ENCODE measurements around the gene CHD1L.
"Not testable (repeated sequence)": the region's sequence is repeated elsewhere in the genome, so short reads cannot be mapped to it uniquely, and the experiment has no call there.

The CHD1L gene

DNA sequence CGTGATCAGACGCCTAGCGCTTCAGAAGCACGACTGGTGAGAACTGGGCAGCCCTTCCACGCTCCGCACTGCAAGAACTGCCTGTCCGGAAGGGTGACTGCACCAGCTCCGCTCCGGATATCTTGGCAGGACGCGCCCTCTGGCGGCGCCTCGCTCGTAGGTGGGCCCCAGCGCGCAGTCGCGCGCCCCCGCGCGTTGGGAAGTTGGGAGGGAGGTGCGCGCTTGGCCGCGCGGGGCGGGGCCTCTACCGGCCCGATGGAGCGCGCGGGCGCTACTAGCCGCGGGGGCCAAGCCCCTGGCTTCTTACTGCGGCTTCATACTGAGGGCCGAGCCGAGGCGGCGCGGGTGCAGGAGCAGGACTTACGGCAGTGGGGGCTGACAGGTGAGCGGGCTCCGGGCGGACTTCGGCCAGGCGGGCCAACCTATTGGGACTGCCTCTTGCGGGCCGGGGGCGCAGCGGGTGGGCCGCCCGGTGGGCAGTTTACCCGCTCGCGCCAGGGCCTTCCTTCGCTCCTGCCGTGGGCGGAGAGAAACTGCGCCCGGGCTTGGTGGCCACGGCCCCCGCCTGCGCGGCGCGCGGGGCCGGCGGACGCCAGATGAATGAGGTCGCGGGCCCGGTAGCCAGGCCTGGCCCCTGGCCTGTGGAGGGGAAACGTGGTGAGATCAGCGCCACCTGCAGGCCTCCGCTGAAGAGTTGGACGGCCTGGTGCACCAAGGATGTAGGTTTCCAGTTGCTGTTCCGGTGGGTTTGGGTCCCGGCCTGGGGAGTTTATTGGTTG lies at the start of gene CHD1L:
TSS of gene CHD1L (plus strand) at position 236 of the 779 bp plus-strand sequence. CDS start at position 256, 20 bp downstream.
- DNase-seq: peak; percentile 94

DNA sequence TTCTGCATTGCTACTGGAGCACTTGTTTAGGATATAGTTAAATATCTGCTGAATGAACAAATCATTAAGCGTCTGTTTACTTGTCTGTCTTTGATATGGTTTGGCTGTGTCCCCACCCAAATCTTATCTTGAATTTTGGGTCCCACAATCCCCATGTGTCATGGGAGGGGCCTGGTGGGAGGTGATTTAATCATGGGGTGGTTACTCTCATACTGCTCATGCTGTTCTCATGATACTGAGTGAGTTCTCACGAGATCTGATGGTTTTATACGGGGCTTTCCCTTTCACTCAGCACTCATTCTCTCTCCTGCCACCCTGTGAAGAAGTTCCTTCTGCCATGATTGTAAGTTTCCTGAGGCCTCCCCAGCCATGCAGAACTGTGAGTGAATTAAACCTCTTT lies 45.2 kb upstream of the CHD1L start:
- DNase-seq: not testable (repeated sequence)

DNA sequence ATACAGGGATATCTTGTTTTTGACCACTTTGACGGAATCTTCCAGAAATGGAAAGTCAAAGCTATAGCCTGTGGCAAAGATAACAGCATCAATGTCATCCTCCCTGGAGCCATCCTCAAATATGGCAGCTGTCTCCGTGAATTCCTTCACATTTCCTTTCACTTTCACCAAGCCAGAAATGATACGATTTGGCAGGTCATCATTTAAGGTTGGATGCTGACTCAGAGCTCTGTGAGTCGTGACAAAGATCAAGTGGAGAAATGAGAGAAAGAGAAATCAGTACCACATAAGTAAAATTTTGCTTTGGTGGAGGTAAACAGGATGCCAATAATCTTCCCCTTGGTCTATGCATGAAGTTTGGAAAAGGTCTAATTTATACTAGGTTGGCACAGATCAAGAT lies 41.2 kb upstream of the CHD1L start:
- DNase-seq: no peak

DNA sequence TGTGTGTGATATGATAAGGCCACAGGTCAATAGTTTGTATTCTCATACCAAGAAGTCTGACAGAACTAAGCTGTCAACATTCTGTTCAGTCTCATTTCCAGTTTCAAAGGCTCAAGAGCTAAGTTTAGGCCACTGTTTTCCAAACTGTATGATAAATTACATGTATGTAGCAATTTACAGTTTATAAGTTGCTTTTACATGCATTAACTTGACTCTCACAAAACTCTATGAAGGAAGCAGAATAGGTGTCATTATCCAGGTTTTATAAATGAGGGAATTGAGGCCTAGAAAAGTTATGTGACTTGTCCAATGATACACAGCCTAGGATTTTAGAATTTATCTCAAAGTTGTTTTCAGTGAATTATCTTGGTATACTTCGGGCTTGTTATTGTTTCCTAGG lies 40.7 kb upstream of the CHD1L start:
- DNase-seq: no peak

DNA sequence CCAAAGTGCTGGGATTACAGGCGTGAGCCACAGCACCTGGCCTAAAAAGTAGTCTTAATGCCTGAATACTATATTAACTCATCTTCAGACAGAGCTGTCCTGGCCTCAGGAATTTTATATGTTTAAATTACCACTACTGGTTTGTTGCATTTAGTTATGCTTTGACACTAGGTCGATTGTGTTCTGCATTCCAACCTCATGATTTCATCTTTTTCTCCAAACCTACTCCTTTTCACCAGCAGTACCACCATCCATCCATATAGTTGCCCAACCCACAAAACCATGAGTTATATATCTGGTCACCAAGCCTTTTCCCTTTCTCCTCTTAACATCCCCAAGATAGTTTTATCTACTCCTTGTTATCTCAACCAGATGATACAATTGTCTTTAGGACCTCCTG lies 39.9 kb upstream of the CHD1L start:
- DNase-seq: no peak

DNA sequence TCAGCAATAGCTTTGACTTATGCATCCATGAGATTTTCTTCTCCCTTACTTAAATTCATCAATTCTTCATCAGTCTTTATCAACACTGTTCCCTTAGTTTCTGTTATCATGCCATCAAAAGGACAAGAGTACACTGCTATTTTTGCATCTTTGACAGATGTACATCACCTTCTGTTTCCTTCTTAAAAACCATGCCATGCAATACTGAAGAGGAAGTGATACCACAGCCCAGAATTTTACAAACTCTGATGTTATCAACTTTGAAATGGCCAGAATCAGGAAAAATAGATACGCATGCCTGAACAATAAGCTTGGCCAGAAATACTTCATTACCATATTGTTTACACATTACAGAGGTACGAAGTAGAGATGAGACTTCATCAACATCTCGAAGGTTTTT lies 38.4 kb upstream of the CHD1L start:
- no peak for DNase-seq

DNA sequence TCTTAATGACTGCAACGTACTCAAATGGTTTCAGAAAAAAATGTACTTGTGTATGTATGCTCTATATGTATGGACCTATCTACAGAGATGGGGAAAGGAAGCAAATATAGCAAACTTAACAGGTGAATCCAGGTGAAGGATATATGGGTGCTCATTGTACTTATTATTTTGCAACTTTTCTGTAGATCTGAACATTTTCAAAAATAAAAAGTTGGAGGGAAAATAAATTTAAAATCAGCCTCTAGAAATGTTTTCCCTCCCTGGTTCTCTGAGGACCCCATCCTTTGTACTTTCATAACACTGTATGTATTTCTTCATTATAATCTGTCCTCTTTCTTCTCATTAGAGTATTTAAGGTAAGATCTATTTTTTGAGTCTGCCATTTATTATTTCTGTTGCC lies 35.3 kb upstream of the CHD1L start:
- no peak for DNase-seq

DNA sequence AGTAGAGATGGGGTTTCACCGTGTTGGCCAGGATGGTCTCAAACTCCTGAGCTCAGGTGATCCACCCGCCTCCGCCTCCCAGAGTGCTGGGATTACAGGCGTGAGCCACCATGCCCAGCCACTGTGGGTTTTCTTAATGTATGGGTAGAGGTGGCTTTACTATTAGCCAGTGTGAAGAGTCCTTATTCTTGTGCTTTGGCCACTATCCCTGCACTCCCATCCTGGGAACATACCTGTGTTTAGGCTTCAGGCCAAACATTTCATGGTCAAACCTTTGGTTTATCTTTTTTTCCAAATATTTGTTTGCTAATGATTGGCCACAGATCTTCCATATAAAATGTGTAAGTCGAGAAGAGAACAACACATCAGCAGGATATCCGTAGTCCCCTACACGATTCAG lies 33.9 kb upstream of the CHD1L start:
- DNase-seq: no peak

DNA sequence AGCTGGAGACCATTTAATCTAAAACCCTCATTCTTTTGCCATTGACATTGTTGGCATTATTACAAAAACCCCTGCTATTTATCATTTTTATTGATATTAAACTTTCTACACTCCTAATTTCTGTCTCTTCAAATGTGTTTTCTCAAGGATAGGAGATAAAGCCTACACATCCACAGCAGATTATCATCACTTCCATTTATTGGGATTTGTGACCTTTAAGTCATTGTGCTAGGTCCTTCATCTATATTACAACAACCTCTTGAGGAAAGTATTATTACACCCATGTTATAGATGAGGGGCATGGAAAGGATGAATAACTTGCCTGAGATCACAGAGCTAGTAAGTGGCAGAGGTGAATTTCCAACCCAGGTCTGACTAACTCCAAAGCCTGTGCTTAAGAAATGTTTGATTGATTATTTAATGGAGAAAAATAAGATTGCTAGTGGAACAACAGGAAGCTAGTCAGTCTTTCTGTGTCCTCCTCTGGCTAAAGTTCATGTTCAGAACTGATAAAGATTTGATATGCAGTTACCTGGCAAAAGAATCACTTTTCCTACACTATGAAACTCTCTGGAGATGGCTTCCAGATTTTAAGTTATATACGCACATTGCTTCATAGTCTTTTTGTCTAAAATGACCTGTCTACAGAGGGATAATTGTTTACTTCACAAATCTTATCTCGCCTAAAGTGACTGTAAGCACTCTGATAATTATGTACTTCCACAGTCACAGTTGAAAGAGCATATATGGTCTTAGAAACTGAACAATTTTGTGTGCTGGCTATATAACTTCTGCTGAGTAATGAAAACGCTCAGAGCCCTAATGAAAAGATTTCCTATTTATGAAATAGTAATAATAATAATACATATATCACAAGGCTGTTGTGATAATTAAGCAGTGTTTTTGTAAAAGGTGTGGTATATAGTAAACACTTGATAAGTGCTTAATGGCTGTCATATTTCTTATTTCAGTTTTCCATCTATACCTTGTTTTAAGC lies 32.4 kb upstream of the CHD1L start:
- DNase-seq: no peak

DNA sequence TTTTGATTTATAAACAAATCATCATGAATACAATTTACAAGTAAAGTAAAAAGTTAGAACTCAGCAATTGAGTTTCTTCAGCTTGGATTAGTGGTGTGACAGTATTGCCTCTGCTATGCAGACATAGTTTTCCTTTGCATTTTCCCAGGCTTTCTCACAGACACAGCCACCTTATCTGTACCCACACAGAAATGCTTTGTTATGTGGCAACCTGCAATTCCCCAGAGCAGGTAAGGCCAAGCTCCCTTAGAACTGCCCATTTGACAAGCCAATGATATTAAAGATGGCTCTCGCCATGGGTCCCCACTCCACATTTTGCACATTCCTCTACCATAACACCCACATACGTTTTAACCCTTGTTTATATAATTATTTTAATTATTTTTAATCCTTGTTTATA lies 31.5 kb upstream of the CHD1L start:
- DNase-seq: no peak

DNA sequence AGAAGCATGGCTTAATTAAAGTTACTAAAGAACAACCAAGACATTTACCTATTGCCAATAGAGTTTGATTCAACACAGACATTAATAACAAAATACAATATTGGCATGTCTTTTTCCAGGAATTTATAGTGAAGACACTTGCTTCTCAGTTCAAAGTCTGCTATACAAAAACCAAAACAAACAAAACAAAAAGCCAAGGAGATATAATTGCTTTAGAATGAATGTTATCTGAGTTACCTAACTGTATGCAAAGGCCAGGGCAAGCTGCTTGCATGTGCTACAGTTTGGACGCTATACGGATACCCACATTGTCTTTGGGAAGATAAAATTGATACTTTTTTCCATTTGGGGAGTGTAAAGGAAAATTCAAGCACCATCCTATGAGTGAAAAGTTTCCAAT lies 30.9 kb upstream of the CHD1L start:
- DNase-seq: no peak

DNA sequence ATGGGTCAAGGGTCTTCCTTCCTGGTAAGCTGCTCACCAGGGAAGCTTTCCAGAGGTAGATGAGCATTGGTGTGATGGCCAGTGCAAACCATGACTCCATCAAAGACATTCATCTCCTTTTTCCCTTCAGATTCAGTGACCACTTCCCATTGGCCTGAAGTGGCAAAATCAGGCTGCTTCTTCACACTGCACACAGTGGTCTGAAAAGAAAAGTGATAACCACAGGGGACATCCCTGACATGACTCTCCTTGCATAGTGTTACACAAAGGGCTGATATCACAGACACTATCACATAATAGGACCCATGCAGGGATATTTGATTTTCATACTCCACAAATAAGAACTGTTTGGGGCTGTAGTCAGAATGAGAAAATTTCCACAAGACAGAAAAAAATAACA lies 29.2 kb upstream of the CHD1L start:
- DNase-seq: no peak

DNA sequence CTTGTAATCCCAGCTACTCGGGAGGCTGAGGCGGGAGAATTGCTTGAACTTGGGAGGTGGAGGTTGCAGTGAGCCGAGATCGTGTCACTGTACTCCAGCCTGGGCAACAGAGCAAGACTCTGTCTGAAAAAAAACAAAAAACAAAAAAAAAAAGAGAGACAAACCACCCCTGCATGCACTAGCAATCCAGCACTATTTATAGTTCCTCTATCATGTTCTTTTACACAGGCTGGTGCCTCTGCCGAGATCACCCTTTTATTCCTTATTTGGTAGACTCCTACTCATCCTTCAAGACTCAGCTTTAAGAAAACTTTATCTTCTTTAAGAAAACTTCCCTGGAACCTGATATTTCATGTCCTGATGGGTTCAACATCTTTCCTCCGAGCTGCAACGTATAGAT lies 28.2 kb upstream of the CHD1L start:
- DNase-seq: no peak

DNA sequence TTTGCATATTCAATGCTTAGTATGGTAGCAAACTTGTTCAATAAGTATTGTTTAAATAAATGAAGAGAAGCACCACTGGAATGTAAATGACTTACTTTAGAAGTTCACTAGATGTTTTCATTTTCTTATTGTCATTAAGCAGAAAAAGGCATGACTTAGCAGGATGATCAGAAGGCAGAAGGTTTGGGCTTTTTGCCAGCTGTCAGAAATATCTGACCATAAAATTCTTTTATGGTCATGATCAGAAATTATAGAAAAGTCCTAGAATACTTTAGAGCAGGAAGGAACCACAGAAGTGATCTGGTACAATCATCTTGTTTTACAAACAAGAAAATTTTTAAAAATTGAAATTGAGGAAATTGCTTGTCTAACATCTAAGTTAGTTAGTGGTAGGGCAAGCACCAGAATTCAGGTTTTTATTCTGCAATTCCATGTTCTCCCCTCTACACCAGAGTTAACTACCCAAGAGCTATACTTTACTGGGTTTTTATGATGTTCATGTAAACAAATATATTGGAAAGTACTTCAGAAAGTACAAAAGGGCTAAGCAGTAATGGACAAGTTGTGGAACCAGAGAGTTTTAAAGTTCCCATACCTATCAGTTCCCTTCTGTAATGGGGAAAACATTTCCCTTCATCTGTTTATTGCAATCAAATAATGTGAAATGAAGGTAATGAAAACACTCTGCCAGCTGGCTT lies 27.5 kb upstream of the CHD1L start:
- no peak for DNase-seq

DNA sequence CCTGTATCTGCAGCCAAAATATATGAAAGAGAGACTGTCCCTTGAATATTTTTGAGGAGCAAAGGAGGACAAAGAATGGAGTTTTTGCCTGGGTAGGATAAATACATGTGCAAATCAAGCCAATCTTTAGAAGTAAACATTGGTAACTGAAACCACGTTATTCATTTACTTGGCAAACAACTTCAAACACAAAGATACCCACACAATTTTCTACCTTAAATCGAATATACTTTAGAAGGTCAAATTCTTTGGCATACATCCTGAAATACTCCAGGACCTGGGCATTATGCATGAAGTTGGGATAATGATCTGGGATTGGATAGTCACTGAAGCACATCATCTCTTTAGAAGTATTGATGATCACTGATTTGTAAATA lies 27.0 kb upstream of the CHD1L start:
- DNase-seq: no peak

DNA sequence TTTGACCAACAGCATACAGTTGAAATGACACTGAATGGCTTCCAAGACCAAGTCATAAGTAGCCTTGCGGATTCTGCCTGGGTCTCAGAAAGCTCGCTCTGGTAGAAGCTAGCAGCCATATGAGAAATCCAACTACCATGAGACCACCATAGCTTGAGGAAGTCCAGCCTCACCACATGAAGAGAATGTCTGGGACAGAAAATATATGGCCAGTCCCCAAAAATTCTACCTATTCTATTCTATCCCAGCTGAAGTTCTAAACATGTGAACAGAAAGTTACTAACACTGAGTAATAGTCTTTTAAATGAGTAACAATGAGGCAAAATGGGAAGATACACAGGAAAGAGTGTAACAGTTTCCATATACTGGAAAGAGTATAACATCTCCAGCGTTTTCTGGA lies 26.4 kb upstream of the CHD1L start:
- DNase-seq: no peak

DNA sequence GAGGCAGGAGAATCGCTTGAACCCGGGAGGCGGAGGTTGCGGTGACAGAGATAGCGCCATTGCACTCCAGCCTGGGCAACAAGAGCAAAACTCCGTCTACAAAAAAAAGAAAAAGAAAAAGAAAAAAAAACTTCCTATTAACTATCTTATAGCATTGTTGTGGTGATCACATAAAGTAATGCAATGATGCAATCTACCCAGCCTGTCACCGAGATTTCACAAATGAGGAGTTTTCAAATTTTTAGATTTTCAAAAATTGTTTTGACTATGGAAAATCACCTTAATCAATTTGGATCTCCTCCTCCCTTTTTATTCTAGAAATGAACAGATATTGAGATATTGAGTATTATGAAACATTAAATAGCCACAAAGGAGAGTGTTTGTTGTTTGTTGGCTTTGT lies 25.3 kb upstream of the CHD1L start:
- DNase-seq: no peak

DNA sequence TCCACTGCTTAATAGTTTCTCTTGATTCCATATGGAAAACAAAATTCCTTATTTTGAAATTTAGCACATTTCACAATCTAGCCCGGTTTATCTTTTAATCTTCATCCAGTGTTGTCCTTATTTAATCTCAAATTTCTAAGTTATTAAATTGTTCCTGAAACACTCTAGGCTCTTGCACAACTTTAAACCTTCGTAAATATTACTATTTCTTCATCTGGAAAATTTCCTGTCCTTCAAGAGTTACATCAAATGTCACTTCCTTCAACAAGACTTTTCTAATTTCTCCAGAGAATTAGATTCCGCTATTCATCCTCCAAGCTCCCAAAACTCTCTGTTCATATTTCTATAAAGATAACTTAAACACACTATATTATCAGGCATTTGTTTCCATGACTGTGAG lies 23.9 kb upstream of the CHD1L start:
- no peak for DNase-seq

DNA sequence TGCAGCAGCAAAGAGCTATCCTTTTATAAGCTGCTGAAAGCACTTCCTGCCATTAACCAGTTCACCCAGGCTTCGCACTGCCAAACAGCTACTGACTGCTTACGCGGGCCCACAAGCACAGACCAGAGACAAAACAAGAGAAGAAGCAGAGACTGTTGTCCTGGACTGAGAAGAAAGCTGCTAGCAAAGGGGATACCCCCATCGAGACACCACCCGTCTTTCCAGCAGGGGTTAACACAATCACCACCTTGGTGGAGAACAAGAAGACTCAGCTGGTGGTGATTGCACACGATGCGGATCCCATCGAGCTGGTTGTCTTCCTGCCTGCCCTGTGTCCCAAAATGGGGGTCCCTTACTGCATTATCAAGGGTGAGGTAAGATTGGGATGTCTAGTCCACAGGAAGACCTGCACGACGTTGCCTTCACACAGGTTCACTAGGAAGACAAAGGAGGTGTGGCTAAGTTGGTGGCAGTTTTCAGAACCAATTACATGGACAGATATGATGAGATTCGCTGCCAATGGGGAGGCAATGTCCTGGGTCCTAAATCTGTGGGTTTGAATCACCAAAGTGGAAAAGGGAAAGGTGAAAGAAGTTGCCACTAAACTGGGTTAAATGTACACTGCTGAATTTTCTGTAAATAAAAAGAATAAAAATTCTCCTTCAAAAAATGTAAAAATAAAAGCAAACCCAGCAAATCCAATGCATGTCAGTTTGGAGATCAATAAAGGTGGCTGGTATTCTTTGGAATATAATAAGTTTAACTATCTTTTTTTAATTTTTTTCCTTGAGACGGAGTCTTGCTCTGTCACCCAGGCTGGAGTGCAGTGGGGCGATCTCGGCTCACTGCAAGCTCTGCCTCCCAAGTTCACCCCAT lies 18.5 kb upstream of the CHD1L start:
- DNase-seq: no peak

DNA sequence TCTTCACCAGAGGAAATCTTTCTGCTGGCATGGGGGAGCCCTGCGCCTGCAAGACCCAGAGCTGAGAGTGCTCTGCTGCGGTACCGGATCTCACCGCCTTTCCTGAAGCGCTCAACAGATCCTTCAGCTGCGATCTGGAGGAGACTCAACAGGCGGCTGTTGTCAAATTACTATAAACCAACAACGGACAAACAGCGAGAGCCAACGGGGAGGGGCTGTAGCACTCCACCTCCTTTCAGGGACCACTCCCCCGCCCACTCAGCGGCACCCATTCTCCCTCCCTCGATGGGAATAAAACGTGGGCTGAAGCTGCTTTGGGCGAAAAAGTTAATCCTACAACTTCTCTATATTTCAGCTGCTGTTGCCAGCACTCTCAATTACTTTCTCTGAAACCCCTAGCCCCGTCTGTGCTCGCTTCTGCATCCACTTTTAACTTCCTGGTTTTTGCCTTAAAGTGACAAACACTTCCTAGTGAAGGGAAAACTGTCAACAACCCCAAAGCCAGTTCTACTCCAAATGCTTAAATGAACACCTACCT lies 17.2 kb upstream of the CHD1L start, which contains the start of gene FMO5:
TSS of gene FMO5 (minus strand) at position 147 of the 538 bp plus-strand sequence. CDS start 310 bp downstream, outside the sequence.
- DNase-seq: peak; percentile 46

DNA sequence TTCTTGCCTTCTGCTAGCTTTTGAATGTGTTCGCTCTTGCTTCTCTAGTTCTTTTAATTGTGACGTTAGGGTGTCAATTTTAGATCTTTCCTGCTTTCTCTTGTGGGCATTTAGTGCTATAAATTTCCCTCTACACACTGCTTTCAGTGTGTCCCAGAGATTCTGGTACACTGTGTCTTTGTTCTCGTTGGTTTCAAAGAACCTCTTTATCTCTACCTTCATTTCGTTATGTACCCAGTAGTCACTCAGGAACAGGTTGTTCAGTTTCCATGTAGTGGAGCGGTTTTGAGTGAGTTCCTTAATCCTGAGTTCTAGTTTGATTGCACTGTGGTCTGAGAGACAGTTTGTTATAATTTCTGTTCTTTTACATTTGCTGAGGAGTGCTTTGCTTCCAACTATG lies 11.5 kb upstream of the CHD1L start:
- not testable (repeated sequence) for DNase-seq

DNA sequence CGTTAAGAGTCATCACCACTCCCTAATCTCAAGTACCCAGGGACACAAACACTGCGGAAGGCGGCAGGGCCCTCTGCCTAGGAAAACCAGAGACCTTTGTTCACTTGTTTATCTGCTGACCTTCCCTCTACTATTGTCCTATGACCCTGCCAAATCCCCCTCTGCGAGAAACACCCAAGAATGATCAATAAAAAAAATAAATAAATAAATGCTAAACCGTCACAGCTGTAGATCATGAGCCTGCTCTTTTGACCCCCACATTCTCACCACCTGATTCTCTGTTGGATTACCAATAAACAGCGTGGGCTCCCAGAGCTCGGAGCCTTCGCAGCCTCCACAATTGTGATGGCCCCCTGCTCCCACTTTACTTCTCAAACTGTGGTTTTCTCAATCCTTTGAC lies 8.6 kb upstream of the CHD1L start:
- DNase-seq: not testable (repeated sequence)
